Mammary epithelial cell (primary cell): ENCODE results near the gene CELA2B.

Source experiments
- EZH2 ChIP-seq: IDR thresholded peaks from 2 replicates; pipeline ENCODE4 v1.6.1; 2012; ENCODE audit warnings: low read length, inconsistent platforms, borderline replicate concordance
- TF ChIP-seq, protein P1 (sequence below), 2 donors: IDR thresholded peaks in 1 of 2; conservative IDR thresholded peaks in 1 of 2; 2 replicates each; pipeline ENCODE4 v1.5.1; 2011 to 2012; ENCODE audit warnings: inconsistent platforms in 2 of 2, low read length in 2 of 2, mild to moderate bottlenecking in 2 of 2, control low read depth in 1 of 2, low read depth in 1 of 2; ENCODE audit not compliant: insufficient read depth in 1 of 2; ENCODE audit errors: extremely low read depth in 1 of 2

DNA sequence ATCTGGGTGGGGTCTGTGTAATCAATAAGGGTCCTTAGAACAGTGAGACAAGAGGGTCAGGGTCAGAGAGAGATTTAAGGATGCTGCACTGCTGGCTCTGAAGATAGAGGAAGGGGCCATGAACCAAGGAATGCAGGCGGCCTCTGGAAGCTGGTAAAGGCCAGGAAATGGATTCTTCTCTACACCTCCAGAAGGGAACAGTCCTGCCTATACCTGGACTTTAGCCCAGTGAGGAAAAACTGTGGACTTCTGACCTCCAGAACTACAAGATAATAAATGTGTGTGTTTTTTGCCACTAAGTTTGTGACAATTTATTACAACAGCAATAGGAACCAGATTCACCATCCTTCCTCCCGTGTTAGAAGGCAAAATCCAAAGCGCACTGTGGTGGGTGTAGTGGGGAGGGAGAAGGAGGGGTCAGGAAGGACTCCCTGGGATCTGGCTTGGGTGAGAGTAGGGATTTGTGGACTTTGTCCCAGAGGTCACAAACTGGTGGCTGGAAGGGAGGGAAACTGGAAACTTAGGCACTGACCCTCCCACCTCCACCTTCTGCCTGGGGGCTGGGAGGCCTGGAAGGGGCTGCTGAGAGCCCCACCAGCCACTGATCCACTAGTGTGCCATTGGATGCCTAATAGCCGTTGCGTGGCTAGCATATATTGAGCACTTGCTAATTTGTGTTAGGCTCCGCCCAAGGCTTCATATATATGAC, 24.7 kb upstream of the CELA2B start:
- TF ChIP-seq, protein P1, sequence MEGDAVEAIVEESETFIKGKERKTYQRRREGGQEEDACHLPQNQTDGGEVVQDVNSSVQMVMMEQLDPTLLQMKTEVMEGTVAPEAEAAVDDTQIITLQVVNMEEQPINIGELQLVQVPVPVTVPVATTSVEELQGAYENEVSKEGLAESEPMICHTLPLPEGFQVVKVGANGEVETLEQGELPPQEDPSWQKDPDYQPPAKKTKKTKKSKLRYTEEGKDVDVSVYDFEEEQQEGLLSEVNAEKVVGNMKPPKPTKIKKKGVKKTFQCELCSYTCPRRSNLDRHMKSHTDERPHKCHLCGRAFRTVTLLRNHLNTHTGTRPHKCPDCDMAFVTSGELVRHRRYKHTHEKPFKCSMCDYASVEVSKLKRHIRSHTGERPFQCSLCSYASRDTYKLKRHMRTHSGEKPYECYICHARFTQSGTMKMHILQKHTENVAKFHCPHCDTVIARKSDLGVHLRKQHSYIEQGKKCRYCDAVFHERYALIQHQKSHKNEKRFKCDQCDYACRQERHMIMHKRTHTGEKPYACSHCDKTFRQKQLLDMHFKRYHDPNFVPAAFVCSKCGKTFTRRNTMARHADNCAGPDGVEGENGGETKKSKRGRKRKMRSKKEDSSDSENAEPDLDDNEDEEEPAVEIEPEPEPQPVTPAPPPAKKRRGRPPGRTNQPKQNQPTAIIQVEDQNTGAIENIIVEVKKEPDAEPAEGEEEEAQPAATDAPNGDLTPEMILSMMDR (conservative IDR thresholded peaks at IDR 0.05 in 1 of 2, IDR thresholded peaks at IDR 0.05 in 1 of 2; ENCODE audit: extremely low read depth in 1 of 2, insufficient read depth in 1 of 2, low read depth in 1 of 2, low read length in 2 of 2): no peak
- no peak for TF ChIP-seq EZH2
